MCF 10A (cell line): ENCODE measurements around the gene FBF1. TPM values are rescaled to one million over a fixed set of nuclear protein-coding genes. Genes with fewer than 3 reads are reported as not detected.
A peak's percentile ranks its signal among the peaks of the same experiment; 100 is the strongest.
"Not testable (repeated sequence)": the region's sequence is repeated elsewhere in the genome, so short reads cannot be mapped to it uniquely, and the experiment has no call there.

ENCODE experiments used
- BruUV-seq: library from RNA; stranded (reverse); fragments of 400-500 nt; replicated peaks from 2 replicates; lab custom pipeline; 2021; lab: Mats Ljungman, UMichigan
- CTCF ChIA-PET: fragments of 300-600 bp; sonication (Branson Sonifier 250); formaldehyde crosslinking; extraction: SDS; loops from one replicate; lab custom pipeline; 2021; ENCODE audit warnings: antibody characterized with exemption, inconsistent platforms; lab: Yijun Ruan, JAX
- POLR2A ChIA-PET: fragments of 300-600, 350-650 bp; sonication (Branson Sonifier 250); formaldehyde crosslinking; extraction: SDS; loops from one replicate; lab custom pipeline; 2020; ENCODE audit warnings: antibody characterized with exemption, inconsistent platforms; lab: Yijun Ruan, JAX
- DNase-seq: peaks from one replicate; pipeline ENCODE4 v3.0.0-alpha.2; 2018; ENCODE audit not compliant: unreplicated experiment
- H3K27ac Mint-ChIP-seq: one replicate; pipeline ENCODE4 v1.8.0; 2022; ENCODE audit warnings: mild to moderate bottlenecking, low read depth, mixed read lengths; ENCODE audit not compliant: unreplicated experiment
- H3K27me3 Mint-ChIP-seq: one replicate; pipeline ENCODE4 v1.8.0; 2022; ENCODE audit warnings: mixed read lengths; ENCODE audit not compliant: insufficient read depth, unreplicated experiment
- H3K36me3 Mint-ChIP-seq: one replicate; pipeline ENCODE4 v1.8.0; 2022; ENCODE audit warnings: mild to moderate bottlenecking, moderate library complexity, mixed read lengths; ENCODE audit not compliant: insufficient read depth, unreplicated experiment
- H3K4me1 Mint-ChIP-seq: one replicate; pipeline ENCODE4 v1.8.0; 2022; ENCODE audit warnings: mixed read lengths; ENCODE audit not compliant: insufficient read depth, unreplicated experiment
- H3K4me3 Mint-ChIP-seq: one replicate; pipeline ENCODE4 v1.8.0; 2022; ENCODE audit warnings: mild to moderate bottlenecking, moderate library complexity, mixed read lengths; ENCODE audit not compliant: unreplicated experiment
- H3K9me3 Mint-ChIP-seq: one replicate; pipeline ENCODE4 v1.8.0; 2022; ENCODE audit warnings: mixed read lengths; ENCODE audit not compliant: unreplicated experiment
- CTCF ChIP-seq: fragments of 200-600 bp; IDR thresholded peaks from one replicate; pipeline ENCODE4 v1.8.0; 2022; ENCODE audit warnings: antibody characterized with exemption, mild to moderate bottlenecking; ENCODE audit not compliant: unreplicated experiment
- intact Hi-C: fragments of 100-400 bp; cut with micrococcal nuclease; formaldehyde crosslinking; loops from 2 replicates; pipeline ENCODE4 v1.14.1; 2022
- total RNA-seq: library from RNA; stranded (reverse); gene quantifications from 2 replicates; pipeline ENCODE4 v1.2.3, GENCODE V29; 2022

Gene FBF1
- total RNA-seq, 1 experiment from 2014 or later, result 14.0 TPM

DNA sequence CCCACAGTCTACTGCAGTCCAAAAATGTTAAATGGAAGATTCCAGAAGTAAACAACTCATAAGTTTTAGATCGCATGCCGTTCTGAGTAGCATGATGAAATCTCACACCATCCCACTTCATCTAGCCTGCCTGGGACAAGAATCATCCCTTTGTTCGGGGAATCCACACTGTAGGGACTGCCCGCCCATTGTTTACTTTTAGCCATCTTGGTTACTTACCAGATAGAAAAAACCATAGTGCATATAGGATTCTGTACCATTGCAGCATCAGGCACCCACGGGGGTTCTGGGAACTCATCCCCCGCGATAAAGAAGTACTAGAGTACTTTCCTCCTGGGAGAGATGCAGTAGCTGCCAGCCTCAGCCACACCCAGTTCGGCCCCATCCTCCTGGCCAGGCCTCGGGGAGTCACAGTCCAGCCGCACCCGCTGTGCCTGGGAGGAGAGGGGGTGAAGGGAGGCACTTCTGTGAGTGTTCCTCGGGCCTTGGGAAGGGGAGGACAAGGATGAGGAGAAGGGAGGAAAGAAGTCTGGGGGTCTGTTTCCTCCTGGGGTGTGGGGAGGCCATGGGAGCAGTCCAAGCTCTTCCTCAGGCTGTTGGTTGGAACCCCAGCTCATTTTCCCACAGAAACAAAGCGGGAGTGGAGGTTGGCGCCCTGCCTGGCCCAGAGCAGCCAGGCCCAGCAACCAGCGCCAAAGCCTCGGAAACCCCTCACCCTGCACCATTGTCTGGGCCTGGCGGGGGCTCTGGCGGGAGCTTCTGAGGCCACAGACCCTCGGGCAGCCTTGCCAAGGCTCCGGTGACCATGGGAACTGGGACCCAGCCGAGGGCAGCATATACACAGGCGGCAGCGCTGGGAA lies 71.3 kb downstream of the FBF1 start:
- POLR2A ChIA-PET, result interaction anchor here (0.5 to 4.6 kb wide), 4 partner anchors 10 to 86 kb away, joined by 3 to 30 read pairs (median 4); partner anchors contain the start of gene WBP2
- Mint-ChIP-seq H3K27me3 (no peaks in the 10 kb centered on the region), H3K4me3 (peak overlapping the region; percentile 35), H3K36me3 (peaks cover 17% of the 10 kb centered on the region), H3K27ac (peak overlapping the region; percentile 81), H3K9me3 (no peaks in the 10 kb centered on the region), H3K4me1 (peaks cover 20% of the 10 kb centered on the region)
- CTCF ChIA-PET, result interaction anchor here (1.0 kb wide), 1 partner anchor 8 kb away, joined by 7 read pairs; no protein-coding TSS in a partner anchor
- TF ChIP-seq CTCF, result no peak
- intact Hi-C loops, result no loop called here
- DNase-seq, result peak; percentile 70
- BruUV-seq, result no TSS peak

- peaks cover 13% of the 10 kb centered on the region for H3K36me3 Mint-ChIP-seq
- H3K9me3 Mint-ChIP-seq, H3K4me3 Mint-ChIP-seq, BruUV-seq, CTCF ChIA-PET, H3K27me3 Mint-ChIP-seq, DNase-seq, intact Hi-C loops: not testable (repeated sequence)
- H3K27ac Mint-ChIP-seq, result peak overlapping the region; percentile 81
- peaks cover 20% of the 10 kb centered on the region for H3K4me1 Mint-ChIP-seq
- POLR2A ChIA-PET, result interaction anchor here (0.5 to 4.6 kb wide), 6 partner anchors 8 to 629 kb away, joined by 3 to 30 read pairs (median 4); partner anchors contain the start of gene WBP2
Measured at GRCh38 chr17:75868730-75869281, 72.0 kb downstream of the FBF1 start.

DNA sequence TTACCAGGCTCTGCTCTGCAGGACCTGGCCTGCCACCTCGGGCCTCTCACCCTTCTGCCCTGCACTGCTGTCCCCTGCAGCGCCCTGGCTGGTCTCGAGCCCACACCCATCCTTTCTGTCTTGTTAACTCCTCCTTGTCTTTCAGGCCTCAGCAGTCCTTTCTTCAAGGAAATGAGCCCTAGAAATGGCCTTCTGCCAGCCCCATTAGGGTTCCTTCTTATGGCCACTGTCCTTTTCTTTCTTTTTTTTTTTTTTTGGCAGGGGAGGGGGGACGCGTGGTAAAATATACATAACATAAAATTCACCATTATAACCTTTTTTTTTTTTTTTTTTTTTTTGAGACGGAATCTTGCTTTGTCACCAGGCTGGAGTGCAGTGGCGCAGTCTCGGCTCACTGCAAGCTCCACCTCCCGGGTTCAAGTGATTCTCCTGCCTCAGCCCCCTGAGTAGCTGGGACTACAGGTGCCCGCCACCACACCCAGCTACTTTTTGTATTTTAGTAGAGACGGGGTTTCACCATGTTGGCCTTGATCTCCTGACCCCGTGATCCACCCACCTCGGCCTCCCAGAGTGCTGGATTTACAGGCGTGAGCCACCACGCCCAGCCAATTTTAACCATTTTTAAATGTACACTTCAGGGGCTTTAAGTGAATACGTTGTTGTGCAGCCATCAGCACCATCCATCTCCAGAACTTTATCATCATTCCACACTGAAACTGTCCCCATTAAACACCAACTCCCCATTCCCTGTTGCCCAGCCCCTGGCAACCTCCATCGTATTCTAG lies 75.2 kb downstream of the FBF1 start:
- H3K27ac Mint-ChIP-seq, intact Hi-C loops, BruUV-seq, H3K27me3 Mint-ChIP-seq, H3K36me3 Mint-ChIP-seq, H3K9me3 Mint-ChIP-seq, DNase-seq, H3K4me3 Mint-ChIP-seq: not testable (repeated sequence)
- CTCF ChIA-PET, result interaction anchor here (0.6 to 0.9 kb wide), 2 partner anchors 19 to 20 kb away, joined by 3 read pairs; no protein-coding TSS in a partner anchor
- H3K4me1 Mint-ChIP-seq, result peaks cover 16% of the 10 kb centered on the region
- POLR2A ChIA-PET, result interaction anchor here (1.2 kb wide), 1 partner anchor 11 kb away, joined by 3 read pairs; the partner anchor contains the start of gene WBP2

- not testable (repeated sequence) for BruUV-seq, H3K27ac Mint-ChIP-seq
- CTCF ChIA-PET, result interaction anchor here (0.6 to 0.9 kb wide), 2 partner anchors 19 to 452 kb away, joined by 3 to 7 read pairs; no protein-coding TSS in a partner anchor
Measured at GRCh38 chr17:75864887-75865286, 76.0 kb downstream of the FBF1 start.

DNA sequence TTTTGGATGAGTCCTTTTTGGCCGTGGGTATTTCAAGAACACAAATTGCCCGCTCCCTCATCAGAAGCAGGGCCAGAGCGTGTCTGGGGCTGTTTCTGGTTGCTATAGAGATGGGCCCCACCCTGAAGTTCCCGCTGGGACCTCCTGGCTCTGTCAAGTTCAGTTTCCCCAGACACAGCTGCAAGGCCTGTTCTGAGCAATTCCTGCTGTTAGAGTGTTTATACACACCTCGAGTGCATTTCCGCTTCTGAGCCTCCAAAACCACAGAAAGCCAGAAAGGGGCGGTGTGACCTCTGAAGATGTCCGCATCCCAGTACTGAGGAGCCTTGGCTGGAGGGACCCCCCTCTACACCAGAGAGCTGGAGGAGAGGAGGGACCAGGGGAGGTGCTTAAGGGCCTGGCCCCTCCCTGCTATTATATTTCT lies 76.4 kb downstream of the FBF1 start:
- H3K27ac Mint-ChIP-seq, result no peak overlapping the region
- BruUV-seq, result no TSS peak
- ChIA-PET POLR2A (interaction anchor here (1.2 kb wide), 1 partner anchor 10 kb away, joined by 3 read pairs; the partner anchor contains the start of gene WBP2), CTCF (interaction anchor here (0.6 to 0.9 kb wide), 2 partner anchors 18 to 452 kb away, joined by 3 to 7 read pairs; no protein-coding TSS in a partner anchor)
- DNase-seq, result no peak
- intact Hi-C loops, result no loop called here
- H3K27me3 Mint-ChIP-seq, result no peaks in the 10 kb centered on the region
- peaks cover 8% of the 10 kb centered on the region for H3K4me1 Mint-ChIP-seq
- H3K36me3 Mint-ChIP-seq, result peaks cover 2% of the 10 kb centered on the region
- H3K4me3 Mint-ChIP-seq, result no peak overlapping the region
- no peak for TF ChIP-seq CTCF
- no peaks in the 10 kb centered on the region for H3K9me3 Mint-ChIP-seq

More at GRCh38 chr17:75864887-75865286, 76.0 kb downstream of the FBF1 start:
- H3K36me3 Mint-ChIP-seq, DNase-seq, H3K4me3 Mint-ChIP-seq, H3K27me3 Mint-ChIP-seq, H3K9me3 Mint-ChIP-seq, intact Hi-C loops: not testable (repeated sequence)
- H3K4me1 Mint-ChIP-seq, result peaks cover 12% of the 10 kb centered on the region
- POLR2A ChIA-PET, result interaction anchor here (1.2 kb wide), 1 partner anchor 10 kb away, joined by 3 read pairs; the partner anchor contains the start of gene WBP2
